Ovary (tissue), 9 donors: ENCODE measurements around the gene DDT. TPM values are rescaled to one million over a fixed set of nuclear protein-coding genes. Genes with fewer than 3 reads are reported as not detected.
A peak's percentile ranks its signal among the peaks of the same experiment; 100 is the strongest.
"Not testable (repeated sequence)": the region's sequence is repeated elsewhere in the genome, so short reads cannot be mapped to it uniquely, and the experiment has no call there.

Experiments
- DNase-seq, 5 donors: peaks; one replicate each; pipeline ENCODE4 v3.0.0-alpha.2; 2019 to 2020
- H3K27ac ChIP-seq, 2 donors: fragments of 200-600 bp; one replicate each; pipeline versions ENCODE4 v1.5.1 to v1.8.0; 2019 to 2022
- H3K27me3 ChIP-seq: fragments of 200-600 bp; one replicate; pipeline ENCODE4 v1.8.0; 2022
- H3K36me3 ChIP-seq: fragments of 200-600 bp; sonication (generic); one replicate; pipeline ENCODE4 v1.5.1; 2019
- H3K4me1 ChIP-seq: one replicate; pipeline ENCODE4 v1.8.1; 2013; ENCODE audit warnings: mild to moderate bottlenecking, moderate library complexity; ENCODE audit not compliant: insufficient read depth
- H3K4me3 ChIP-seq: fragments of 200-600 bp; sonication (generic); one replicate; pipeline ENCODE4 v1.5.1; 2017
- H3K9me3 ChIP-seq, 2 donors: fragments of 200-600 bp in 1 of 2; sonication (generic) in 1 of 2; one replicate each; pipeline versions ENCODE4 v1.5.1 to v1.8.1; 2013 to 2019; ENCODE audit warnings: mild to moderate bottlenecking in 1 of 2, moderate library complexity in 1 of 2
- WGBS, 3 donors: extraction: QIAGEN DNeasy Blood & Tissue Kit in 1 of 3; methylation state at CpG; one replicate each; pipeline versions ENCODE4 v1.1.5 to v1.1.7; 2013 to 2017; 5-methylcytosine and 5-hydroxymethylcytosine counted together
- intact Hi-C, 4 donors: fragments of 100-400 bp; cut with DNase I; formaldehyde crosslinking; loops; one replicate each; pipeline versions ENCODE4 v1.11.0 to v1.15.1; 2022 to 2023
- polyA plus RNA-seq, 2 donors: library from polyadenylated mRNA; stranded (reverse); fragments of 200-250 nt in 1 of 2; fragments of 350-450 nt in 1 of 2; fragmentation: Illumina TruSeq in 1 of 2; extraction: RNeasy Lipid Tissue Mini Kit (QIAGEN cat#74804) in 1 of 2; gene quantifications; one replicate each; pipeline ENCODE4 v1.2.3, GENCODE V29; 2013 to 2014
- total RNA-seq, 7 donors: library from RNA; depleted of rRNA in 2 of 7; stranded (reverse); fragments of >200 nt in 2 of 7; fragmentation: NEBNext Ultra II Directional in 3 of 7; extraction: Animal tissue kit (Norgen Biotek cat#: 25700) in 3 of 7; gene quantifications; one replicate each; pipeline versions ENCODE4 v1.1.0 to v1.2.4, GENCODE V29; 2016 to 2023
- TF ChIP-seq, protein P1 (sequence below), 3 donors: fragments of 450-650 bp in 2 of 3; fragments of 200-600 bp in 1 of 3; IDR thresholded peaks; one replicate each; pipeline versions ENCODE4 v1.5.1 to v1.8.0; 2016 to 2022; ENCODE audit warnings: antibody characterized with exemption in 3 of 3, mild to moderate bottlenecking in 1 of 3
- donor health status: DM: no; HTN: no; CAD: no; lungs with moderate emphysema.
- donor health status: DM: no; HTN: no; CAD: no.
- donor health status: Bipolar disorder and iron deficiency.
- donor health status: DM: yes; HTN: yes; CAD: no.
- donor health status: DM: no; HTN: no; CAD: no.
- donor health status: DM: yes; HTN: yes; CAD: no.

DDT gene
- total and polyA plus RNA-seq, 9 donors: 34.6 to 236 (median 90.0) TPM

DNA sequence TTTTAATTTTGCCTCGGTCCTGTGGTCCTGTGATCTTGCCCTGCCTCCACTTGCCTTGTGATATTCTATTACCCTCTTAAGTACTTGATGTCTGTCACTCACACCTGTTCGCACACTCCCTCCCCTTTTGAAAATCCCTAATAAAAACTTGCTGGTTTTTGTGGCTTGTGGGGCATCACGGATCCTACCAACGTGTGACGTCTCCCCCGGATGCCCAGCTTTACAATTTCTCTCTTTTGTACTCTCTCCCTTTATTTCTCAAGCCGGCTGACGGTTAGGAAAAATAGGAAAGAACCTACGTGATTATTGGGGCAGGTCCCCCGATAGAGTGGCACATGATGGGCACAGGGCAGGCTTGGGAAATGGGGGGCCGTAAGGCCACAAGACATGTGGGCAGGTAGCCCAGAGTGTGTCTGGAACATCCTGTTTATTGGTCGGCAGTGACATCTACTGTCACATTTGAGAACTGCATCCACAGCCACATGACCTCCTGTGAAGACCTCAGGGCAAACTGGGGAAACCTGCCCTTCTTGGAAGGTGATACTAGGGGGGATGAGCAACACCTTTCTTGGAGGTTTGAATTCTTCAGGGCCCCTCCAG lies 17.8 kb downstream of the DDT start:
- 18 to 25% (median 23%) methylated on average over 12 of the region's 12 CpGs for WGBS, 3 donors
- not testable (repeated sequence) for H3K9me3 ChIP-seq, H3K36me3 ChIP-seq, H3K27me3 ChIP-seq, H3K4me3 ChIP-seq, H3K27ac ChIP-seq, H3K4me1 ChIP-seq
- intact Hi-C loops: loop anchor here in 2 of 4 donors (10.0 kb wide), 2 partner anchors 92 to 218 kb away; no protein-coding TSS in a partner anchor
- peak; percentile 70 to 88 (median 79) for DNase-seq
- TF ChIP-seq, protein P1, sequence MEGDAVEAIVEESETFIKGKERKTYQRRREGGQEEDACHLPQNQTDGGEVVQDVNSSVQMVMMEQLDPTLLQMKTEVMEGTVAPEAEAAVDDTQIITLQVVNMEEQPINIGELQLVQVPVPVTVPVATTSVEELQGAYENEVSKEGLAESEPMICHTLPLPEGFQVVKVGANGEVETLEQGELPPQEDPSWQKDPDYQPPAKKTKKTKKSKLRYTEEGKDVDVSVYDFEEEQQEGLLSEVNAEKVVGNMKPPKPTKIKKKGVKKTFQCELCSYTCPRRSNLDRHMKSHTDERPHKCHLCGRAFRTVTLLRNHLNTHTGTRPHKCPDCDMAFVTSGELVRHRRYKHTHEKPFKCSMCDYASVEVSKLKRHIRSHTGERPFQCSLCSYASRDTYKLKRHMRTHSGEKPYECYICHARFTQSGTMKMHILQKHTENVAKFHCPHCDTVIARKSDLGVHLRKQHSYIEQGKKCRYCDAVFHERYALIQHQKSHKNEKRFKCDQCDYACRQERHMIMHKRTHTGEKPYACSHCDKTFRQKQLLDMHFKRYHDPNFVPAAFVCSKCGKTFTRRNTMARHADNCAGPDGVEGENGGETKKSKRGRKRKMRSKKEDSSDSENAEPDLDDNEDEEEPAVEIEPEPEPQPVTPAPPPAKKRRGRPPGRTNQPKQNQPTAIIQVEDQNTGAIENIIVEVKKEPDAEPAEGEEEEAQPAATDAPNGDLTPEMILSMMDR (IDR thresholded peaks at IDR 0.05): peak; percentile 62 to 91 (median 83)

DNA sequence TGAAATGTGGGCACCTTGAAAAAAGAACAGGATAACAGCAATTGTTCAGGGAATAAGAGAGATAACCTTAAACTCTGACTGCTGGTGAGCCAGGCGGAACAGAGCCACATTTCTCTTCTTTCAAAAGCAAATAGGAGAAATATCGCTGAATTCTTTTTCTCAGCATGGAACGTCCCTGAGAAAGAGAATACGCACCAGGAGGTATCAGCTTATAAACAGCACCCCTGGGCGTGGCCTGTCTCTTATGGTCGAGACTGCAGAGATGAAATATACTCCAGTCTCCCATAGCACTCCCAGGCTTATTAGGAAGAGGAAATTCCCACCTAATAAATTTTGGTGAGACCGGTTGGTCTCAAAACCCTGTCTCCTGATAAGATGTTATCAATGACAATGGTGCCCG lies 18.4 kb downstream of the DDT start:
- intact Hi-C loops: loop anchor here in 2 of 4 donors (10.0 kb wide), 2 partner anchors 91 to 219 kb away; no protein-coding TSS in a partner anchor
- not testable (repeated sequence) for H3K36me3 ChIP-seq

DNA sequence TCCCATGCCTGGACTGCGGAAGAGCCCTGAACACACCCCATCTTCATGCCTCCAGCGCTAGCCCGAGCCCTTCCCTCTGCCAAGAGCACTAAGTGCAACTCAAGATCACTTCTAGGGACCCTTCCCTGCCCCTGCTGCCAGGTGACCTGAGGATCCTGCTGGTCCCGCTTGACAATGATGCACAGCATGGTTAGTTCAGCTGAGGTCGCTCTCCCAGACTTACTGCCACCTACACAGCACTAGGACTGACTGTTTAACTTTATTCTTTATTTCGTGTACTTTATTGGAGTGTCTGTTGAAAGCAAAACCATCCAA lies 19.3 kb downstream of the DDT start:
- DNase-seq, H3K27ac ChIP-seq, H3K4me1 ChIP-seq, H3K4me3 ChIP-seq, H3K36me3 ChIP-seq, H3K9me3 ChIP-seq, H3K27me3 ChIP-seq: not testable (repeated sequence)
- intact Hi-C loops: loop anchor here in 2 of 4 donors (10.0 kb wide), 2 partner anchors 90 to 220 kb away; no protein-coding TSS in a partner anchor
- WGBS, 3 donors: 67 to 86% (median 80%) methylated on average over 5 to 6 of the region's 6 CpGs

More for the DNA sequence above, 18.4 kb downstream of the DDT start:
- H3K4me1 ChIP-seq, DNase-seq, H3K9me3 ChIP-seq, H3K27me3 ChIP-seq, H3K27ac ChIP-seq, H3K4me3 ChIP-seq: not testable (repeated sequence)
- 57 to 68% (median 64%) methylated on average over 6 to 8 of the region's 8 CpGs for WGBS, 3 donors

DNA sequence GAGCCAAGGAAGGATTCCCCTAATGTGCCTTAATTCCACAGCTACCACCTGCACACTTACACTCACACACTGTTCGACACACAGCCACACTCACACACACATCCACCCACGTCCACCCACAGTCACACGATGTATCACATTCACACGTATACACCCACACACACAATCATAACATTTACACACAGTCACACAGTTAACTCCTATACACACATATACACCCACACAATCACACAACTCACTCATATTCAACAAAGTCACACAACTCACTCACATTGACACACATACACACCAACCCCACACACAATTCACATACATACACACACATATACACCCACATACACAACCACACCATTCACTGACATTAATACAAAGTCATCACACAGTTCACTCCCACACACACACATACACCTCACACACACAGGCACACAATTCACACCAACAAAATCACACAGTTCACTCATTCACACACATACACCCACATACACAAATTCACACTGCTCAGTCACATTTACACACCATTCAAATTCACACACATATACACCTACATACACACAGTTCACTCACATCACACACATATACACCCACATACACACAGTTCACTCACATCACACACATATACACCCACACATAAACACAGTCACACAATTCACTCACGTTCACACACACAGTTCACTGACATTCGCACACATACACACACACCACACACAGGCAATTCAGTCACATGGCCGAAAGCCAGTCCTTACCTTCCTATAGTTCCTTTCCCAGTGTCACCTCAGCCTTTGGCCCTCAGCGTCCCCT lies 19.8 kb downstream of the DDT start:
- intact Hi-C loops: loop anchor here in 2 of 4 donors (10.0 kb wide), 2 partner anchors 90 to 220 kb away; no protein-coding TSS in a partner anchor
- not testable (repeated sequence) for H3K4me3 ChIP-seq, H3K9me3 ChIP-seq, H3K36me3 ChIP-seq, H3K27me3 ChIP-seq, DNase-seq, H3K27ac ChIP-seq, H3K4me1 ChIP-seq
- 68 to 78% (median 75%) methylated on average over 8 of the region's 8 CpGs for WGBS, 3 donors

DNA sequence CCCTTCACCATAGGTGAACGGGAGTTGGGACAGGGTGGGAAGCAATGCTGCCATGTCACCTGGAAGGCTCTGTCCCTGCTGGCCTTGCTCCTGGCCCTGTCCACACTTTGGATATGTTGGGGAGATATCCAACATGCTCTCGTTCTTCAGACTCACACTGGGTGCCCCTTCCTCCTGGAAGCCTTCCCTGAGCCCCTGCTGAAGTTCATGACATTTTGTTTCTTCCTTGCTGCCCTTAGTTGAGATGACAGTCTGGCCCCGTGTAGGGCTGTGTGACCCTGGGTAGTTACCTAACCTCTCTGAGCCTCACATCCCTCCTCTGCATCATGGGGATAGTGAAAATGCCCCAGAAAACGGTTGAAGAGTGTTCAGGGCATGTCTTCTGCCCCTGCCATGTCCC lies 20.8 kb downstream of the DDT start:
- not testable (repeated sequence) for H3K27me3 ChIP-seq, H3K4me3 ChIP-seq, H3K4me1 ChIP-seq, H3K9me3 ChIP-seq, H3K27ac ChIP-seq, H3K36me3 ChIP-seq, DNase-seq
- intact Hi-C loops: loop anchor here in 2 of 4 donors (10.0 kb wide), 2 partner anchors 89 to 221 kb away; no protein-coding TSS in a partner anchor
- 68 to 72% (median 69%) methylated on average over 4 of the region's 4 CpGs for WGBS, 3 donors

DNA sequence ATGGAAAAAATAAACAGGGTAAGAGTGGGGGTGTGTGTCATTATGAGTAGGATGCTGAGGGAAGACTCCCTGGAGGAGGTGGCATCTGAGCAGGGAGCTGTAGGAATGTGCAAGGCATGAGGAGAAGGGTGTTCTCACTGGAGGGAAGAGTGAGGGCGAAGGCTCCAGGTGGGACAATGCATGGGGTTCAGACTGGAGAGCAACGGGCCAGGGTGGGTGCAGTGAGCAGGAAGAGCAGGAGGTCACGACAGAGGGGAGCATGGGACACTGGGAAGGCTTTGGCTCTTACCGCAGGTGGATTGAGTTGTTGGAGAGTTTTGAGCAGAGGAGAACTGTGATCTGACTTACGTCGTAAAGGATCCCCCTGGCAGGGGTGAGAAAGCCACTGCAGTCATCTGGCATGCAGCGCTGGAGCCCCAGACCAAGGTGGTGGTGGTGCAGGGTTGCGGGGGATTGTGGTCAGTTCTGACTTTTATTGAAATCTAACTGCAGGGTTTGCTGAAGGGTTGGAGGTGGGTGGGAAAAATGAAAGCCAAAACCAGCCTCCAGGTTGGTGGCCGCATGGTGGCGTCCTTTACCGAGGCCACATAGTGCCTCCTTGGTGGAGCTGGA lies 21.3 kb downstream of the DDT start:
- H3K36me3 ChIP-seq, H3K4me1 ChIP-seq, H3K9me3 ChIP-seq, H3K27ac ChIP-seq, H3K27me3 ChIP-seq, H3K4me3 ChIP-seq: not testable (repeated sequence)
- 68 to 72% (median 69%) methylated on average over 11 of the region's 11 CpGs for WGBS, 3 donors
- intact Hi-C loops: loop anchor here in 2 of 4 donors (10.0 kb wide), 2 partner anchors 88 to 222 kb away; no protein-coding TSS in a partner anchor
- peak in 1 of 5 donors; percentile 12 for DNase-seq

DNA sequence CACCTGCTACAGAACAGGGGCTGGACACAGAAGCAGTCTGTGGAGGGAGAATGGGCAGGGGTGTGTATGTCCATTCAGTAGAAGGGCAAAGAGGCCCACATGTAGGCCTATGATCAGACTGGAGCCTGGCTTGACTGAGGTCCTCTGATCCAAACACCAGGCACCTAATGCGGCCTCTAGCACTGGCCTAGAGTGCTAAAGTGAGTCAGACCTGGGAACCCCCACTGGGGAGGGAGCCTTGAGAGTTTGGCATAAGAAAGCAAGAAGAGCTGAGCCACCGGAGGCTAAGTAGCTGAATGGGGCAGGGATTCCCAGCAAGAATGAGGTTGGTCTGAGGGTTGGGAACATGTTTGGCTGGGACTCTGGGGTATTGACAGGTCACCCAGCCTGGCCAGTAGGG lies 22.9 kb downstream of the DDT start:
- not testable (repeated sequence) for H3K9me3 ChIP-seq, DNase-seq, H3K4me3 ChIP-seq, H3K27ac ChIP-seq, H3K27me3 ChIP-seq, H3K4me1 ChIP-seq, H3K36me3 ChIP-seq
- intact Hi-C loops: loop anchor here in 2 of 4 donors (10.0 kb wide), 2 partner anchors 87 to 223 kb away; no protein-coding TSS in a partner anchor
- WGBS, 3 donors: 73 to 100% (median 86%) methylated on average over 2 of the region's 2 CpGs

DNA sequence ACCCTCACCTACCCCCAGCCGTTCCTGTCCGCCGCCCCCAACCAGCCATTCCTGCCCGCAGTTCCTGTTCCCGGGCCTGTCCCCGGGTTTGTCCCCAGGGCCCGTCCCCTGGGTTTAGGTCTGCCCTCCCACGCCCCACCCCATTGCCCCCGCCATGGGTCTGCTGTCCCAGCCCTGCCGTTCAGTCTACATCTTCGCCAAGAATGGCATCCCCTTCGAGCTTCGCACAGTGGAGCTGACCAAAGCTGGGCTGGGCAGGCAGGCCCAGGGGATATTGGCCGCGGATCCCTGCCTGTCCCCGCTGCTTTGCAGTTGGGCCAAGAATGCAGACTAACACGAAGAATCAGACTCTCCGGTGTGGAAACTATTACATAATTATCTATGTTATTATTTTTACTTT lies 24.5 kb downstream of the DDT start:
- H3K9me3 ChIP-seq, H3K27ac ChIP-seq, H3K4me3 ChIP-seq, DNase-seq, H3K36me3 ChIP-seq, H3K27me3 ChIP-seq, H3K4me1 ChIP-seq: not testable (repeated sequence)
- WGBS, 3 donors: 82 to 86% (median 83%) methylated on average over 16 to 18 of the region's 18 CpGs
- intact Hi-C loops: loop anchor here in 2 of 4 donors (10.0 kb wide), 2 partner anchors 85 to 225 kb away; no protein-coding TSS in a partner anchor

DNA sequence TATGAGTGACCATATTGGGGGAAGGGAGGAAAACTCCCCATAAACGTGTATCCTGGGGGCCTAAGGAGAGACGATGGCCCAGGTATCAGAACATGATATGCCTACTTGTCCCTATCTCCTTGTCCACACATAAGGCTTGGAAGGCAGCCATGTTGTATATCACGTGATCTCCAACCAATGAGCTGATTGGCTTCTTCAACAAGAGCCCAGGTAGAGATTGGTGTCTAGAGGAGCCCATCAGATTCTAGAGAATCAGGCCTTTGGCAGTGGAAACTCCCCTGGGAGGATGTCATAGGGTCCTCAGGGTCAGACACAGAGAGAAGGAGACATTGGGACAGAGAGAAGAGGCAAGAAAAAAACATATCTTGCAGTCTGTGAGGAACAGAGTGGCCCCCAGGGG lies 26.9 kb downstream of the DDT start:
- H3K4me3 ChIP-seq, H3K27ac ChIP-seq, H3K27me3 ChIP-seq, DNase-seq, H3K36me3 ChIP-seq, H3K4me1 ChIP-seq, H3K9me3 ChIP-seq, intact Hi-C loops: not testable (repeated sequence)
- 0 to 70% (median 0%) methylated on average over 1 to 3 of the region's 3 CpGs for WGBS, 3 donors

DNA sequence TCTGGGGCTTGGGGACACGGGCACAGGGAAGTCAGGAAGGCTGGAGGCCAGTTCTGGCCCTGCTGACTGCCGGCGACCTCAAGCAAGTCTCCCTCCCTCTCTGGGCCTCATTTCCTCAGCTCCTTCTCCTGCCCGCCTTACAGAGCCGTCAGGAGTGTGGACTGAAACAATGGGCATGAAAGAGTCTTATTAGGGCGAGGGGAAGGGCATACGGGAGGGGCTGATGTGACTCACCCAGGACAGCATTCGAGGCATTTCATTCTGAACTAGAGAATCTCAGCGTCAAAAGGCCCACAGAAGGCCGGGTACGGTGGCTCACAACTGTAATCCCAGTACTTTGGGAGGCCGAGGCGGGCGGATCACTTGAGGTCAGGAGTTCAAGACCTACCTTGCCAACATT lies 34.1 kb downstream of the DDT start:
- H3K27ac ChIP-seq, H3K4me1 ChIP-seq, H3K36me3 ChIP-seq, H3K9me3 ChIP-seq, H3K4me3 ChIP-seq, DNase-seq, H3K27me3 ChIP-seq, intact Hi-C loops: not testable (repeated sequence)
- whole genome bisulfite sequencing, 3 donors: no CpG with 5 or more reads among the region's 14 CpGs
